KMS-11 (cell line): ENCODE data around the gene HPSE2.

Source experiments
- H2AFZ ChIP-seq: fragments of 200-600 bp; sonication (generic); 2 replicates; pipeline ENCODE4 v1.6.1; 2016; ENCODE audit warnings: antibody characterized with exemption, mixed run types, low read depth
- H3K27ac ChIP-seq: fragments of 200-600 bp; sonication (generic); 2 replicates; pipeline ENCODE4 v1.6.1; 2016; ENCODE audit warnings: mild to moderate bottlenecking, mixed run types
- H3K27me3 ChIP-seq: fragments of 200-600 bp; sonication (generic); 2 replicates; pipeline ENCODE4 v1.6.1; 2017; ENCODE audit warnings: mild to moderate bottlenecking, low read depth, mixed run types, moderate library complexity; ENCODE audit not compliant: insufficient read depth
- H3K36me3 ChIP-seq: fragments of 200-600 bp; sonication (generic); 2 replicates; pipeline ENCODE4 v1.6.1; 2017; ENCODE audit warnings: mild to moderate bottlenecking, mixed run types; ENCODE audit not compliant: insufficient read depth
- H3K4me1 ChIP-seq: fragments of 200-600 bp; sonication (generic); 2 replicates; pipeline ENCODE4 v1.6.1; 2016; ENCODE audit warnings: mild to moderate bottlenecking, low read depth, mixed run types; ENCODE audit not compliant: poor library complexity, severe bottlenecking
- H3K4me2 ChIP-seq: fragments of 200-600 bp; sonication (generic); 2 replicates; pipeline ENCODE4 v1.7.0; 2016; ENCODE audit warnings: mild to moderate bottlenecking, mixed run types
- H3K4me3 ChIP-seq: fragments of 200-600 bp; sonication (generic); IDR thresholded peaks from 2 replicates; pipeline ENCODE4 v1.6.1; 2017; ENCODE audit warnings: low read depth, low read length, mixed read lengths; ENCODE audit not compliant: insufficient read depth
- H3K79me2 ChIP-seq: fragments of 200-600 bp; sonication (generic); 2 replicates; pipeline ENCODE4 v1.6.1; 2016; ENCODE audit warnings: low read depth, mixed run types; ENCODE audit not compliant: insufficient read depth
- H3K9ac ChIP-seq: fragments of 200-600 bp; sonication (generic); 2 replicates; pipeline ENCODE4 v1.6.1; 2016; ENCODE audit warnings: mild to moderate bottlenecking, mixed run types
- H4K20me1 ChIP-seq: fragments of 200-600 bp; sonication (generic); 2 replicates; pipeline ENCODE4 v1.6.1; 2016; ENCODE audit warnings: mild to moderate bottlenecking, mixed run types; ENCODE audit not compliant: insufficient read depth
- CTCF ChIP-seq: fragments of 200-600 bp; sonication (generic); conservative IDR thresholded peaks from 2 replicates; pipeline ENCODE4 v1.6.1; 2017; ENCODE audit warnings: low read depth, mild to moderate bottlenecking, antibody characterized with exemption, low read length, moderate library complexity, mixed read lengths

Gene HPSE2

GRCh38 chr10:98536551-98536950 lies 699.1 kb downstream of the HPSE2 start:
- Histone ChIP-seq H3K4me2 (no peak overlapping the region), H4K20me1 (no peaks in the 10 kb centered on the region), H3K4me3 (no peak overlapping the region), H3K9ac (no peak overlapping the region), H3K27me3 (no peaks in the 10 kb centered on the region), H3K27ac (no peak overlapping the region), H3K4me1 (peaks cover 3% of the 10 kb centered on the region), H3K79me2 (no peaks in the 10 kb centered on the region), H3K36me3 (no peaks in the 10 kb centered on the region), H2AFZ (no peak overlapping the region)
- no peak for TF ChIP-seq CTCF

- no peak overlapping the region for H3K4me3 ChIP-seq
- H3K36me3 ChIP-seq, result no peaks in the 10 kb centered on the region
- H3K27ac ChIP-seq, result no peak overlapping the region
- no peaks in the 10 kb centered on the region for H3K4me1 ChIP-seq
- no peaks in the 10 kb centered on the region for H3K27me3 ChIP-seq
- no peak for TF ChIP-seq CTCF
- H3K79me2 ChIP-seq, result no peaks in the 10 kb centered on the region
- no peaks in the 10 kb centered on the region for H4K20me1 ChIP-seq
- no peak overlapping the region for H3K9ac ChIP-seq
- H2AFZ ChIP-seq, result no peak overlapping the region
- no peak overlapping the region for H3K4me2 ChIP-seq
These were observed 701.8 kb downstream of the HPSE2 start for GRCh38 chr10:98533746-98534445.

GRCh38 chr10:98533241-98533640 lies 702.4 kb downstream of the HPSE2 start:
- H2AFZ ChIP-seq, result no peak overlapping the region

DNA sequence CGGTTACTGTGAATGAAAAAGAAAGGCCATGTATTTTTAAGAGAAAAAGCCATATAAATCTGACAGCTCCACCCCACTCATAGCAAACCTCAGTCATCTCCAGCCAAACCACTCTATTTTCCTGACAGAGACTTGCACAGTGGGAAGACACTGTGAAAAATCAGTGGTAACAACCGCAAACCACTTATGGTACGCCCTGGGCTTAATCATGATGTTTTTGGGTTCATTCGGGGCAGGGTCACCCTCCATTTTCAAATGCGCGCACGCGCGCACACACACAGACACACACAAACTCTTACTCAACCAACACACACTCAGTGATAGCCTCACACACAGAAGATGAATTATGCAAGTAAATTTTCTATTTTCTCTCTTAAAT lies 706.9 kb downstream of the HPSE2 start:
- Histone ChIP-seq H4K20me1 (no peaks in the 10 kb centered on the region), H3K27me3 (no peaks in the 10 kb centered on the region), H3K4me2 (no peak overlapping the region), H3K36me3 (no peaks in the 10 kb centered on the region), H3K79me2 (no peaks in the 10 kb centered on the region), H3K27ac (no peak overlapping the region), H3K4me3 (no peak overlapping the region), H3K4me1 (no peaks in the 10 kb centered on the region), H3K9ac (no peak overlapping the region), H2AFZ (no peak overlapping the region)
- no peak for TF ChIP-seq CTCF

More at GRCh38 chr10:98533241-98533640, 702.4 kb downstream of the HPSE2 start:
- H3K27ac ChIP-seq, result no peak overlapping the region
- H4K20me1 ChIP-seq, result no peaks in the 10 kb centered on the region
- H3K4me2 ChIP-seq, result no peak overlapping the region
- no peaks in the 10 kb centered on the region for H3K36me3 ChIP-seq
- no peak for TF ChIP-seq CTCF
- H3K9ac ChIP-seq, result no peak overlapping the region
- H3K4me3 ChIP-seq, result no peak overlapping the region
- no peaks in the 10 kb centered on the region for H3K79me2 ChIP-seq
- no peaks in the 10 kb centered on the region for H3K4me1 ChIP-seq
- no peaks in the 10 kb centered on the region for H3K27me3 ChIP-seq
